GM13976 (cell line): ENCODE results near the gene MSRB1.

ENCODE experiments used
- DNase-seq: peaks from one replicate; pipeline ENCODE4 v3.0.0; 2012; ENCODE audit warnings: low spot score
- in situ Hi-C: fragments of 300-500 bp; cut with MboI; formaldehyde crosslinking; loops from one replicate; pipeline ENCODE4 v1.12.0; 2022; ENCODE audit warnings: low sequenced_read_pairs, mixed read lengths, inconsistent platforms; ENCODE audit not compliant: unreplicated experiment
- TF ChIP-seq, protein P1 (sequence below): IDR thresholded peaks from 2 replicates; pipeline ENCODE4 v1.5.1; 2012; ENCODE audit warnings: borderline replicate concordance, mild to moderate bottlenecking; ENCODE audit not compliant: insufficient read depth; ENCODE audit errors: extremely low read depth, missing control alignments, control extremely low read depth

MSRB1 gene

DNA sequence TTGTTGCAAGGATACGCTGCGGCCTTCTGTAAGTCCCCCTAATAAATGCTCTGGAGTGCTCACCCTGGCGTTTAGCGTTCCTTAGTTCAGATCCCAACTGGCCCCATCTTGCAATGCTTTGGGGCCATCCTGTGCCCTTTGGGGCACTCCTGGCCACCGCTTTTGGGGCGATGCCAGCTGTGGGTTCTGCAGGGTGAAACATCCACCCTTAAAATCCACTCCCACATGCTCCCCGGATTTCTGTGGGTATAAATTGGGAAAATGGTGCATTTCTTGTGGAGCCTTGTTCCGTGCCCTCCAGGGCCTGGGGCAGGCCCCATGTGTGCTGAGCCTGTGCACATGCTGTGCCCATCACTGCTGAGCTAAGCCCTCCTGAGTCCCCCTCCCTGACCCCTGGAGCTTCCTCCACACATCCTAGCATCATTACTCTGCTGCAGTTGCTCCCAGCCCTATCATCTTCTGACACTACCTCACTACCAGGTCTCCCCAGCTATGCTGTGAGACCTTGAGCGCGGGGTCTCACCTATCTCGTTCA is 6.0 kb downstream of the MSRB1 start:
- DNase-seq = no peak
- in situ Hi-C loops = loop anchor here (10.0 kb wide), 1 partner anchor 72 kb away; no protein-coding TSS in a partner anchor
- TF ChIP-seq, protein P1, sequence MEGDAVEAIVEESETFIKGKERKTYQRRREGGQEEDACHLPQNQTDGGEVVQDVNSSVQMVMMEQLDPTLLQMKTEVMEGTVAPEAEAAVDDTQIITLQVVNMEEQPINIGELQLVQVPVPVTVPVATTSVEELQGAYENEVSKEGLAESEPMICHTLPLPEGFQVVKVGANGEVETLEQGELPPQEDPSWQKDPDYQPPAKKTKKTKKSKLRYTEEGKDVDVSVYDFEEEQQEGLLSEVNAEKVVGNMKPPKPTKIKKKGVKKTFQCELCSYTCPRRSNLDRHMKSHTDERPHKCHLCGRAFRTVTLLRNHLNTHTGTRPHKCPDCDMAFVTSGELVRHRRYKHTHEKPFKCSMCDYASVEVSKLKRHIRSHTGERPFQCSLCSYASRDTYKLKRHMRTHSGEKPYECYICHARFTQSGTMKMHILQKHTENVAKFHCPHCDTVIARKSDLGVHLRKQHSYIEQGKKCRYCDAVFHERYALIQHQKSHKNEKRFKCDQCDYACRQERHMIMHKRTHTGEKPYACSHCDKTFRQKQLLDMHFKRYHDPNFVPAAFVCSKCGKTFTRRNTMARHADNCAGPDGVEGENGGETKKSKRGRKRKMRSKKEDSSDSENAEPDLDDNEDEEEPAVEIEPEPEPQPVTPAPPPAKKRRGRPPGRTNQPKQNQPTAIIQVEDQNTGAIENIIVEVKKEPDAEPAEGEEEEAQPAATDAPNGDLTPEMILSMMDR = no peak

DNA sequence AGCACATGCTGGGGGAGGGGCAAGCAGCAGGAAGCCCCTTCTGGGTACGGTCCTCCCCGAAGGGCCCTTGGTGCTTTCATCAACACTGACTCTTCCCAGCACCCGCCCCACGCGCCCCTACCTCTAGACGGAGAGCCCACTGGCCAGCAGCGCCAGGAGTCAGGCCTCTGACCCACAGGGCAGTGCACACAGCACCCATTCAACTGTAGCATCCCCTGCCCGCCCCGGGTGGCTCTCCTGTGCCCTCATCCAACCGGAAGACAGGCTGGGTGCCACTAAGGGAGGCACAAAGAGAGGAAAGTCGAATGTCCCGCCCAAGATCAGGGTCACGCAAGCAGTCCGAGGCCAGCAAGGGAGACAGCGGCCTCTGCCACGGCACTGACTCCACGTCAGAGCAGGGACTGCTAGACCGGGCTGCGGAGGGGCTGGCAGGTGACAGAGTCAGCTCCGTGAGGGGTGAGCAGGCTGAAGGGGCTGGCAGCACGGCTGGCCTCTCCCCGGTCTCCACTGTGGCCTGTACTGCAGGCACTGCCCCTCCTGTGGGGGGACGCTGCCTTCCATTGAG is 9.8 kb downstream of the MSRB1 start:
- in situ Hi-C loops = loop anchor here (10.0 kb wide), 1 partner anchor 68 kb away; no protein-coding TSS in a partner anchor
- TF ChIP-seq, protein P1 = no peak
- no peak for DNase-seq

DNA sequence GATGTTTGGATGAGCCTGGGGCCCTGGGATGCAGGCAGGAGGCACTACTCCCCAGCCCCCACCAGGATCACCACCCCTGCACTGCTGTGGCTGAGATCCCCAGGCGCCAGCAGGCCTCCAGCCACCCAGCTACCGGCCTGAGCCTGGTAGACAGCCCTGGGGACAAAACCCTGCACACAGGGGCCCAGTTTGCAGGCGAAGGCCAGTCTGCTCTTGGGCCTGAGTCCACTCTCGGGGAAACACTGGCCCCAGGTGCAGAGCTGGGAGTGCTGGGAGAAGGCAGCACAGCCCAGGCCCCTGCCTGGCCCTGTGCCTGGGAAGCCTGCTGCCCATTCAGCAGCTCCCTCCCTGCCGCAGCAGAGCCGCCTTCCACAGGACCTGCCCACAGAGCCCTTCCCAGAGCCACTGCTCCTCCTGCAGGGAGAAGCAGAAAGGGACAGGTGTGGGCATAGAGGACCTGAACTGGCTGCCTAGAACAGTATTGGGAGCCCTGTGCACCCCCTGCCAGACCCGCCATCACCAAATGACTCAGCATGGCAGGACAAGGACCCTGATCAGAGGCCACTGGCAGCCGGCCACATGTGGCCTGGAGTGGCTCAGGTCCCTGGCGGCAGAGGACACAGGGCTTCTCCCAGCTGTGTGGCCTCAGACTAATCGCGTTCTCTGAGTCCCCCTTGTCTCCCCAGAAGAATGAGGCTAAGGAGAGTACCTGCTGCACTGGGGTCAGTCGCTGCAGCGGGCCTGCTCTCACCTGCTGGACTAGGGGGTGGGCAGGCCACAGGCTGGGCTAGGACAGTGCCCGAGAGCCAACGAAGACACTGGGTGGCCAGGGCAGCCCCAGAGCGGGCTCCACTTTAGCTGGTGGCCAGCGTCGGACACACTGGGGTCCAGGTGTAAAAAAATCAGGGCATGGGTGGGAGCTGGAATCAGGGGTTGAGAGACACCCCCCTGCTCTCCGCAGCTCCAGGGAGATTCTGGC is 10.7 kb downstream of the MSRB1 start:
- in situ Hi-C loops = loop anchor here (10.0 kb wide), 1 partner anchor 68 kb away; no protein-coding TSS in a partner anchor
- no peak for DNase-seq
- TF ChIP-seq, protein P1 = no peak

DNA sequence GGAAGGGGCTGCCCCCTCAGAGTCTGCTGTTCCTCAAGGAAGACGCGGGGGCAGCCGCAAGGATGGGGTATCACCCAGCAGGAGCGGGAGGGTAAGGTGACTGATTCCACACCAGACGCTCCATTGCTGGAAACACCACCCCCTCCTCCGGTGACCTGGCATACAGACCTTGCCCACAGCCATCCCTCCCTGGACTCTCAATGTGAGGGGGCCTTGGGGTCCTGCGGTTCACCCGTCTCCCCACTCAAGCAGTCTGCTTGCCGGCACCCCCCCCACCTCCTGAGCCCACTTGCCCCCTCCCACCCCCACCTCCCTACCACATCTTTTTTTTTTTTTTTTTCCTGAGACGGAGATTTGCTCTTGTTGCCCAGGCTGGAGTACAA is 12.7 kb downstream of the MSRB1 start:
- DNase-seq = no peak
- in situ Hi-C loops = loop anchor here (10.0 kb wide), 1 partner anchor 66 kb away; no protein-coding TSS in a partner anchor
- TF ChIP-seq, protein P1 = no peak

DNA sequence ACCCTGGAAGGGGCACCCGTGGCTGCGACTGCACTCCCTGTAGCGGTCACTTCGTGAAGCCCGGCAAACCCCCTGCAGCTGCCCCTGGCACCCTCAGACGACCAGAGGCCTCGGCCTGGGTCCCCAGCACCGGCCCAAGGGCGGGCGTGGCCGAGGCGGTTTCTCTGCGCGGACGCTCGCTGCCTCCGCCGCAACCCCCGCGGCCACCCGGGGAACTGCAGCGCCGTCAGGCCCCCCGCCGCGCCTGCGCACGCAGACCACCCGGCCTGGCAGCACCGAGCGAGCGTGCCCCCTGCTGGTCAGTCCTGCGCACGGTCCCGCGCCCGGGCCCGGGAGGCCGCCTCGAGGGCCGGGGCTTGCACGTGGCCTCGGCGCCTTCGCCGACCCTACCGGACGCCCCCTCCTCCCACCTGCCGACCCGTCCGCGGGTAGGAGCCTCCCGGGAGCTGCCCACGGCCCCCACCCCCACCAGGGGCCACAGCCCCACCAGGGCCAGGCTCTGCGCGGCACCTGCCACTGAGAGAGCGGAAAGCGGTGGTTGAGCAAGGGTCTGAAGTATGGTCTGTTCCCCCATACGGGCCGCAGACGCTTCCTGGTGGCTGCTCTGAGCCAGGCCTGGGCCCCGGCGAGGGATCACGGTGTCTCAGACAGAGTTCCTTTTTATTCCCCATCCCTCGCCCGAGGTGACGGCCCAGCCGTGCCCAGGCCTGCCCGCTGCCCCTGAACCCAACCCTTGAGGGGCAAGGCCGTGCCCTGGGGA is 13.2 kb downstream of the MSRB1 start:
- TF ChIP-seq, protein P1 = peak; percentile 98
- DNase-seq = peak; percentile 99
- in situ Hi-C loops = loop anchor here (10.0 kb wide), 1 partner anchor 65 kb away; no protein-coding TSS in a partner anchor

DNA sequence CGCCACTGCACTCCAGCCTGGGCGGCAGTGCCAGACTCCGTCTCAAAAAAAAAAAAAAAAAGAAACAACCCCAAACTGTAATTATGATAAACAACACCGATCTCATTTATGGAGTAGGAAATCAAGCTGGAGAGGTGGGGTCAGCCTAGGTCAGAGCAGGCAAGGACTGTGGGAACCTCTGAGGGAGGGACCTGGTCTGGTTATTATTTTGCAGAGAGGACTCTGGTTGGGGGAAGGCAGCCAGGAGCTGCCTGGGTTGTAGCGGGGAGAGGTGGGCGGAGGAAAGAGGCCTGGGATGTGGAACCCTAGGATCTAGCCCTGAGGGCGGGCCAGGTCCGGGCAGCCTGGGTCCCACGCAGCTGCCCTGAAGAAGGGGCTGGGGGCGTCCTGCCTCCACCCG is 13.9 kb downstream of the MSRB1 start:
- in situ Hi-C loops = no loop called here
- DNase-seq = peak; percentile 68

More for the DNA sequence above, 13.9 kb downstream of the MSRB1 start:
- TF ChIP-seq, protein P1 = no peak
